ENCODE results near the gene GIPC3.
A peak's percentile ranks its signal among the peaks of the same experiment; 100 is the strongest.

The GIPC3 gene

DNA sequence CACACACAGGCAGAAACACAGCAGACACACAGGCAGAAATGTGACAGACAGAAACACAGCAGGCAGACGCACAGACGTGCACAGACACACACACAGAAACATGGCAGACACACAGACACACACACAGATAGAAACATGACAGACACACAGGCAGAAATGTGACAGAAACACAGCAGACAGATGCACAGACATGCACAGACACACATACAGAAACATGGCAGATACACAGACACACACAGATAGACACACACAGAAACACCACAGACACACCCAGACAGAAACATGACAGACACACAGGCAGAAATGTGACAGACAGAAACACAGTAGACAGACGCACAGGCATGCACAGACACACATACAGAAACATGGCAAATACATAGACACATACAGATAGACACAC lies 20.1 kb downstream of the GIPC3 start:
- DNase-seq: no peak

DNA sequence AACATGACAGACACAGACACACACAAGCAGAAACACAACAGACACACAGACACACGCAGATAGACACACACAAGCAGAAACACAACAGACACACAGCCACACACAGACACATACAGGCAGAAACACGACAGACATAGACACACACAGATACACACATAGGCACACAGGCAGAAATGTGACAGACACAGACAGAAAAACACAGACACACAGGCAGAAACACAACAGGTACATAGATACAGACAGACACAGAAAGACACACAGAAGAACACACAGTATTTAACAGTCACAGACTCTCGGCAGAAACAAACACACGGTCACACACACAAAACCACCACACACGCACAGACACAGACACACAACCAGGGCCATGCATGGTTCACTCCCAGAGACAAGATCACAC lies 20.5 kb downstream of the GIPC3 start:
- no peak for DNase-seq

DNA sequence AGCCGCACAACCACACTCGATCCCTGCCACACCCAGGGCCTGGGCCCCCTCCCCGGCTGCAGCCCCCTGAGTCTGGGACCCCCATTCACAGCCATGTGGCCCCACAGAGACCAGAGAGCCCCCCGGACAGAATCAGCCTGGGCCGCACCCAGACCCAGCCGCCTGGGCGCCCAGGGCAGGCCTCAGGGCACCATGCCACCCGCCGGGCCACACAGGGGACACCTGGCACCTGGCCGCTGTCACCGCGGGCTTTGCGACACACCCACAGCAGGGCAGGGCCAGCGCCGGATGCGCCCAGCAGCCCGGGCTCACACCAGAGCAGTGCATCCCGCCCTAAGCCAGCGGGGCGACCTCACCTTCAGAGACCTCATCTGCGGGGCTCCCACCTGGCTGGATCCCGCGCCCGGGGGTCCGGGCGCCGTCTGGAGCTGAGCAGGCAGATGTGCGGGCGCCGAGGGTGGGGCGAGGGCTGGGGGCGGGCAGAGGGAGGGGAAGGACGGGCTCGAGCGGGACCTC lies 21.0 kb downstream of the GIPC3 start:
- DNase-seq: no peak

DNA sequence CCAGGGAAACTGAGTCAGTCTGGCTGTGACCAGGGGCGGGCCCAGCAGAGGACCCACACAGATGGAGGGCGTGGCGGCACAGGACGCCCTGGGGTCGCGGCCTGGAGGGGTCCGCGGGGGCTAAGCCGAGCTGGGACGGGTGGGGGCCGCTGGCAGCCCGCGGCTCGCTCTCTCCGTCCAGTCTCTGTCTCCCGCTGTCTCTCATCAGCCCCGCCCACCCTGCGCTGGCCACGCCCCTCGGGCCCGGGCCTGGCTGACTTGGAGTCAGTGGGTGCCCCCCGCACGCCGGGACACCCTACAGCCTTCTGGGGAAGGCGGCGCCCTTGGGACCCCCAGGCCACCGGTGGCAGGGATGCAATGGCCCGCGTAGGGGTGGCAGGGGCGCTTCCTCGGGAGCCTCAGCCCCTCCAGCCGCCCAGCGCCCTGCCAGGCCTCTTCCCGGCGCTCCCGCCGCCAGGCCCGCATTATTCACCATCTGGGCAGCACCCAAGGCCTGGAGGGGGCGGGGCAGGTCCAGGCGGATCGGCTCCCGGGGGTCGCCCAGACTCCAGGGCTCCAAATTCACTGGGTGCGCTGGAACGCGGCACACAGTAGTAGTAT lies 21.5 kb downstream of the GIPC3 start, which contains the start of gene TBXA2R:
TBXA2R (minus strand) TSS at position 186 of the 600 bp plus-strand sequence. CDS start 6,241 bp downstream, outside the sequence.
- peak; percentile 50 for DNase-seq

DNA sequence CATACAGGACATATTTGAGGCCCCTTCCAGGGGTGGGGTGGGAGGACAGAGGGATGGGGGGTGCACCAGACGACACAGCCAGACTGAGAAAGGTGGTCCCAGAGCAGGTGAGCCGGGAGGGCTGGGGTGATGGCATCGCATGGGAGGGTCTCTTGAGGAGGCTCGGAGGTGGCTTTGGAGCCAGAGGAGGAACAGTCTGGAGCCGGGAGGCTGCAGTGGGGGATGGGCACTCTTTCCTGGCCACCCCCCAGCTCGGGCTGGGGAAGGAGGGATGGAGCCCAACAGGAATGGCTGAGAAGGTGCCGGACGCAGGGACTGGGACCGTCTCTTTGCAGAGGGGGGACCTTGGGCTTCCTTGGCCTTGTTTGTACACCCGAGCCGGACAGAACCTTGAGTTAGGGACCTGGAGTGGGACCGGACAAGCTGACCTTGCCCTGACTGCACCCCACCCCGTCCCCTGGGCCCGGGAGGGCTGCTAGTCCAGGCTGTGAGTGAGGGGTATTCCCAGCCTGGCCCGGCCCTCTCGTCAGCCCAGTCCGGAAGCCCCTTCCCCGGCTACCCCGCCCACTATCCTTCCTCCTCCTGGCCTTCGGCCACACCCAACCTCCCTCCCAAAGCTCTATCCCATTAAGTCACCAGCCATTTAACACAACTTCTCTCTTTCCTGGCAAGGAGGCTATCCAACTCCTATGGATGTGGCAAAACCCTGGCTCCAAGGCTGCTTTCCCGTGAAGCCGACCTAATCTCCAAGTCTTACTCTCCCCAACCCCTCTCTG lies 22.2 kb downstream of the GIPC3 start:
- no peak for DNase-seq

DNA sequence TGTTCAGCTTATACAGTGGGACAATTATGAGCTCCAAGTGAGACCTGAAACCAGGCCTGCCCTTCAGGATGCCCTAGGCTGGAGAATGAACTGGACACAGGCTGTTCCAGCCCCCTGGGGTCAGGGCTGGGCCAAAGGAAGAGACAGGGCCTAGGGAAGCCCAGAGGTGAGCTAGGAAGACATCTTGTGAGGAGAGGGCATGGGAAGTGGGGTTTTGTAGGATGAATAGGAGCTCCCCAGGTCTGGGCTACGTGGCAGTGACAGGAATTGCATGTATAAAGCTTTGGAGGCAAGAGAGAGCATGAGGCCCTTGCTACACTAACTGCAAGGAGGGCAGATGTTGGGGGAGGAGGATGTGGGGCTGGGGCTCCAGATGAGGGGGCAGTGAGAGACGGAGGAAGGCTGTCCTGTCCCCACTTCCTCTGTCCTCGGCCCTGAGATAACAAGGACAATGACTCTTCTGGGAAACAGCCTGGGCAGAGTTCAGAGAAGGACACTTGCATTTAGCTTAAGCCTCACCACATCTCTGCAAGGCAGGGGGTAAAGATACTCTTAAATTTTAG lies 22.9 kb downstream of the GIPC3 start:
- DNase-seq: no peak

DNA sequence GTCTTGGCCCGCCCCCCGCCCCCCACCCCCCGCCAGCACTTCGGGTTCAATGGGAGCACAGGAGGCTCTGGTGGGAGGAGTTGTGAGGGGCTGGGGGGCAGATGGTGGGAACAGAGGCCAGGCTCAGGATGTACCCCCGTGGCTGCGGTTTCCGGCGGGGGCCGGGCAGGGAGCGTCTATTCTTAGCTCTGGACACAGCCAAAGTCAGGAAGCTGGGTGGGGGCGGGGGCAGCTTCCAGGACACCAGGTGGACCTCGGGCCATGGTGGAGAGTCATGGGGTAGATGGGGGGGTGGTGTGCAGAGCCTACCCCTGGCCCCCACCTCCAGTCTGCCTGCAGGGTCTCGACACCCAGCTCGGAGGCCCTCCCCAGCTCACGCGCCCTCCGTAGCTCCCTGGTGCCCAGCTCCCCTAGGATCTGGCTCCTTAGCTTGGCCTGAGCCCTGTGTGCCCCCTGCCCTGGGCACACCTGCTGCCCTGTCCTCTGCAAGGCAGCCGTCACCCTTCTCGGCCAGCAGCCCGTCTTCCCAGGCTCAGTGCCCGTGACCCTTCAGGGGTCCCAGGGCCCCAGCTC lies 23.6 kb downstream of the GIPC3 start:
- DNase-seq: no peak

DNA sequence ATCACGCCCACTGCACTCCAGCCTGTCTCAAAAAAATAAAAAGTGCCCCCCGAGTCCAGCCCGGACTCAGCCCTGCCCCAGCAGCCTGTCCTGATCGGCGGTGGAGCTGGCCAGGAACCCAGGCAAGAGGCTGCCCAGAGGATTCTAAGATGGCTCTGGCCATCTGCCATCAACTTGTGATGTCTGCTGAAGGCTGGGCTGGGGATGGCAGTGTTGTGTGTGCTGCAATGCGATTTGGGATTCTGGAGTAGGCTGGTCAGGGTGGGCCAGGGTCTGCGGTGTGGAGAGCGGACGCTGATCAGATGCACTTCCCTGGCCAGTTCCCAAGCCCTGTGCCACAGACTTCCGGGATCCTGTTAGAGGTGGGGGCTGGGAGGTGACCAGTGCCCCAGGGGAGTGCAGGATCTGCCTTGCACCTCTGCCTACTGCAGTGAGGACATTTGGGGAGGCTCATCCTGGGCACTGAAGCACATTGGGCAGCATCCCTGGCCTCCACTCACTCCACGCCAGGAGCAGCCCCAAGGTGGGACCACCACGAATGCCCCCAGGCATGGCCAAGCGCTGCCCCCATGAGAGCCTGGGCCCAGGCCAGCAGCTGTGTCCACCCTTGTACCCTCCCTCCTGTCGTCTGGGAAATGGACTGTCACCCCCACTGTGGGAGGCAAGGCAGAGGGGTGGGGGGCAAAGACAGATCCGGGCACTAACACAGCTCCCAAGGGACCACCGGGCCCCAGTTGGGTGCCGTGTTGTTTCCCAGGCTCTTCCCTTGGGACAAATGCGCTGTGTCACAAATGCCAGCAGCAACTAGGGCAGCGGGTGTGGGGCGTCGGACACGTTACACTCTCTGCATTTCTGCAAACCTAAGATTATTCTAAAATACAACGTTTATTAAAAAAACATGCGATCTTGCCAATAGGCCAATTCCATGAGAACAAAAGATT lies 24.8 kb downstream of the GIPC3 start:
- DNase-seq: no peak

DNA sequence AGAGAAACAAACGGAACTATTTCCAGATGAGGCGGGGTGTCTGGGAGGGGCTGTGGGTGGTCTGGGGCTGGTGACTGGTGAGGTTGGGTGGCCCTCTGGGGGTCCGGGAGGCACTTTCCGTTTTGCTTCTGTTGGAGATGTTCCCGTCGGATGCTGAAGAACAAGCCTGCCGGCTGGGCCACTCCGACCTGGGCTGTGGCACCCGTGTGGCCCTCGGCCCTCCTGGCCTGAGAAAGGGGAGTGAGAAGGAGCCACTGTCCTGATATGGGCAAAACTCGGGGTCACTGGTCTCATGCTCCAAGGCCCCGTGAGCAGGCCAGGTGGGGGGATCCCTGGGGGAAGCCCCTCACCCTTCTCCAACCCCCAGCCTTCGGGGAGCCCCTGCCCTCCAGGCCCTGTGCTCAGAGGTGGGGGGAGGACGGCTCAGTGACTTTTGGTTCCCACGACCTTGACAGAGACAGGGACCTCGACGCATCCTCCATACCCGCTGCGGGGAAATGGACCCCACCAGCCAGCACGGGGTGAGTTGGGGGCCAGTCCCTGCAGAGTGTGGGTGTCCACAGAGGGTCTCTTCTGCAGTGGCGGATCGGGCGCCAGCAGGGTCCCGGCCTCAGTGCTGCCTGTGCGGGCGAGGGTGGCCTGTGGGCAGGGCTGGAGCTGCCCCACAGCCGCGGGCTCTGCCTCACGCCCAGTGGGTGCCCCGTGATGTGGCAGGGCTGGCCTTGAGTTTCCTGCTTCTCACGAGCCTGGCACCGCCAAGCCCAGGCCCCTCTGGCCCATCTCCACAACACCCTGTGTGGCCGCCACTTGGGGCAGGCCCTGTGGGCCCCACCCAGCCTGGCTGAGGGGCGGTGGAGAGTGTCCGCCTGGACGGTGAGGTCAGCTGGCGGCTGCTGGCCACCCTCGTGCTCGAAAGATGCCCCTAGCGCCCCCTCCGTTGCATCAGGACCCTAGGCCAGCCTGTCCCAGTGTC lies 25.8 kb downstream of the GIPC3 start:
- no peak for DNase-seq

DNA sequence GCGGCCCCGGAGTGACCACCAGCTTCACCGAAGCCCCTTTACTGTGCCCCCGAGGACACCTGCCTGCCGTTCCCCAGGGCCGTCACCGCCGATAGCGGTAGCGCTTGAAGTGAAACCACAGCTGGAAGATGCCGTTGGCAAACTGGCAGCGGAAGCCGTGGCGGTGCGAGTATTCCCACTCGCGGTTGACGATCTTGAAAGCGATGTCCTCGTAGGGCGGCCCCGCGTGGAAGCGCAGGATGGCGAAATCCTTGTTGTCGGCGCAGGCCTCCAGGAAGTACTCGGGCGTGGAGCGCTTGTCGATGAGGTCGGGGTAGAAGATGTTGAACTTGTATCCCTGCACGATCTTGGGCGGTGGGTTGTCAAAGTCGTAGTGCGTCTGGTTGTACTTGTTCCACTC lies 26.6 kb downstream of the GIPC3 start:
- DNase-seq: no peak

DNA sequence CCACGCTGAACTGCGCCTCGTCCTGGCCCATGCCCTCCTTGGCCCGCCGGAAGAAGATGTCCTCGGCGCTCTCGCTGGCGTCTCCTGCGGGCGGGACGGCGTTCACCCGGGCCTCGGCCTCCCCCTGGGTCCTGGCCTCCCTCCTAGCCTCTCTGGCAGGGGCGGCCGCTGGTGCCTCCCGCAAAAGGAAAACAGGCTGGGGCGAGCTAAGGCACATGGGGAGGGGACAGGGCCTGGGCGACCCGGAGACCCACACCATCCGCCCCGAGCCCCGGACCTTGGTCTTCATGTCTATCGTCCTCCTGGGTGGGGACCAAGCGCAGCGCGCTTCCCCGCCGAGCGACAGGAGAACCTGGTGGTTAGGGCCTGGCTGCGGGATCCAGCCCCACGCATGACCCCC lies 27.1 kb downstream of the GIPC3 start:
- DNase-seq: no peak

DNA sequence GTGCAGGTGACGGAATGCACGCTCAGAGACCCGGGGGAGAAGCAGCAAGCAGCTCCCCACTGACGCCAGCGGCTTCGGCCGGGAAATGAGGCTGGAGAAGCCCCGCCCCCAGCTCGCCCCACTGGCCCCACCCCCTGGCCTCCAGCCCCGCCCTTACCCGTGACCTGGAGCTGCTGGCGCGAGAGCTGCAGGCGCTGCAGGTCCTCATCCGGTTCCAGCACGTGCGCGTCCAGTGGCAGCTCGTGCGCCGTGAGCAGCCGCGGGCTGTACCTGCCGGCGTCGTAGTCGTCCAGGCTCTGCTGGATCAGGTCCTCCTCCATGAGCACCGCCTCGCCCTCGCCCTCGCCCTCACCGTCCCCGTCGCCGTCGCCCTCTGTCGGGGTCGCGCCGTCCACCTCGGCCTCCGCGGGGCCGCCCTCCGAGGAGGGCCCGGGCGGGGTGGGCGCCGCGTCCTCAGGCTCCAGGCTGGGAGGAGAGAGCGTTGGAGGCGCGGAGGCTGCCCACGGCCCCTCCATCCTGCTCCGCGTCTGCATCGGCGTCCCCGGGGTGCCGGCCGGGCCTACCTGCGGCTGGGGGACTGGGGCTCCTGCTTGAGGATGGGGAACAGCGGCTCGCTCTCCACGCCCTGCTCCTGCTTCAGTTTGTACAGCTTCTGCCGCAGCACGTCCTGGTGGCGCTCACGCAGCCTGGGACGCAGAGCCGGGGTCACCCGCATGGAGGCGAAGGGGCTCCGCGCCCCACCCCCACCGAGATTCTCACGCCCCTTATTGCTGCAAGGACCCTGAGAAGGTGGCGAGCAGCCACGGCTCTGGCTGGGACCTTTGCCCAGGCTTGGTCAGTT lies 27.8 kb downstream of the GIPC3 start:
- no peak for DNase-seq

DNA sequence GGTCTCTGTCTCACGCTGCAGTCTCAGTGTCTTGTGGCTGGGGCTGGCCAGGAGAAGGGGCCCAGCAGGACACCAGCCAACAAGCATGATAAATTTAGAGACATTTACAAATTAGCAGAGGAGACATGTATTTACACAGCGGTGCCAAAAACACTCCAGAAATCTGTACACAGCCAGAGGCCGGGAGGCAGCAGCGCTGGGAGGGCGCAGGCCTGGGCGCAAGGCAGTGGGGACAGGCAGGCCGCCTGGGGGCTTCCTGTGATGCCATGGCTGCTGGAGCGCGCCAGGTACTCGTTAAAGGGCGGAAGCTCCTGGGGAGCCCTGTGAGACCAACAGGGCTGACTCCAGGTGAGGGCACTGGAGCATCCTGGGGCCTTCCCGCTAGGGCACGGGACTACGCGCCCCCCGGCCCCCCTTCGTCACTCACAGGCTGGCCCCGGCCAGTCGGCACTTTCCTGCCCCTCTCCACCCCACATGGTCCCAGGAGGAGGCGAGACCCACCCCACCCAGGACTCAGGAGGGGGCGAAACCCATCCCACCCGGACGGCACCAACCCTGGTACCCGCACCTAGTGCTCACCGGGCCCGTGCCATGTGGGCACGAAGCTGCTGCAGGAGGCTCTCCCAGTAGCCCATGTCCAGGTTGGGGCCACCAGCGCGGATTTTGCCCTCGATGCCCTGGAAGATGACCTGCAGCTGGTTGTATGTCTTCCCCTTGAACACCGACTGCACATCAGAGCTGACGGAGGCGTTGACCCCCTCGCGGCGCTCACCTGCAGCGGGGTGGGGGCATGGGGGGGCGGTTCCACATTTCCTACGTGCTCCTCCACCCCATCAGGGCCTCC lies 28.8 kb downstream of the GIPC3 start:
- DNase-seq: no peak

DNA sequence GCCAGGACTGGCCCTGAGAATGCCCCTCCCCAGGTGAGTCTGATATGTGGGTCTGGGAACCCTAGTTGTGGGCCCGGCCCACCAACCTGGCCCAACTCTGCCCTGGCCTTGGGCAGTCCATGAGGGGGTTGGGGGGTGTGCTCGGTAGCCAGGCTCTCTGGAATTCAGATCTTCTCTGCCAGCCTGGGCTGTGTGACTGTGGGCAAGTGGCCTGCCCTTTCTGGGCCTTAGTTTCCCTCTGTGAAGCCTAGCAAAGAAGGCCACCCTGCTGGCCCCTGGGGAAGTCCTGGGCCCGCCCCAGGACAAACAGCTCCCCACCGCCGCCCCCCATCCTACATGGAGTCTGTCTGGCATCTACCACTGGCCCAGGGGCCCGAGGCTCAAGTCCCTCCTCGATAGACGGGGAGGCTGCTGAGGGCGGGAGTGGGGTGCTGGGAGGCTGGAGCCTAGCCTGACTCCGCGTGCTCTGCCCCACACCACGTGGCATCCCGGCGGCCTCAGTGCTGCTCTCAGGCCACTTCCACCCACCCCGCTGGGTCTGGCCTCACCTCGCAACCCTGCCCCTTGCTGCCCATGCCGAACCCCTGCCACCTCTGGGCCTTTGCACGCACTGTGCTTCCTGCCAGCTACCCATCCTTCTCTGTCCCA lies 29.7 kb downstream of the GIPC3 start:
- no peak for DNase-seq

DNA sequence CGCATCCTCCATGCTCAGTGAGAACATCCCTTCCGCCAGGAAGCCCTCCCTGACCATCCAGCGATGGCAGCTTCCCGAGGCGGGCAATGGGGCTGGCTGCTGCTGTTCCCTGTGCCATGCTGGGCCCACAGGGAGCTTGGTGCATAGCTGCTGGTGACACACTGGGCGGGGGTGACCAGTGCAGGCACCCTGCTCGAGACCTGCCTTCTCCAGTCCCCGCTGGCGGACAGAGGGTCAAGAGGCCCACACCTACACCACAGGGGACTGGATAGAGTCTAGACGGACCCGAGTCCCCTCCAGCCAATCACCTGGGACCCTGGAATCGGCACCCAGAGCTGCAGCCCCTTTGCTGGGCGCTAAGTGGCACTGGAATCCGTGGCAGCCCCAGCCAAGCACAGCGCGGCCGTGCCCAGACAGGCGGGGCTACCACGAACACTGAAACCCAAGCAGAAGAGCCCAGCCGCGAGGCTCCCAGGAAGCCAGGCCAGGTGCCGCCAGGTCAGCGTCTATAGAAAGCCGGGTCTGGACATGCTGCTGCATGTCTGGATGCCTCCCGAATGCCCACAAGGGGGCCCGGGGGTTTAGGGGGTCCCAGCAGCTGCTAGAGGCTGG lies 30.4 kb downstream of the GIPC3 start:
- no peak for DNase-seq

DNA sequence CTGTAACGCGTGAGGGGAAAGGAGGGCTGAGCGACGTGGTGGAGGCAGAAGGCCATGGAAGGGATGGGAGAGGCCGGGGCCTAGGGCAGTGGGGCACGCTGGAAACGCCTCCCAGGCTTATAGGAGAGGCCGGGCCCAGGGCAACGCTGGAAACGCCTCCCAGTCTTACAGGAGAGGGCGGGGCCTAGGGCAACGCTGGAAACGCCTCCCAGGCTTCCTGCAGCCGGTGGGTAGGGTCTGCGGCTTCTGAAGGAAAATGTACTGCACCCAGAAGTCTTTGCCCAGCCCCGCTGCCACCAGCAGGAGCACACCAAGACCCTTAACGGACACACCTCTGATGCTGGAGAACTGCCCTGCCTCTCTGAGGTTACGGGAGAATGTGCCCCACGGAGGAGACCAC lies 32.2 kb downstream of the GIPC3 start:
- no peak for DNase-seq

DNA sequence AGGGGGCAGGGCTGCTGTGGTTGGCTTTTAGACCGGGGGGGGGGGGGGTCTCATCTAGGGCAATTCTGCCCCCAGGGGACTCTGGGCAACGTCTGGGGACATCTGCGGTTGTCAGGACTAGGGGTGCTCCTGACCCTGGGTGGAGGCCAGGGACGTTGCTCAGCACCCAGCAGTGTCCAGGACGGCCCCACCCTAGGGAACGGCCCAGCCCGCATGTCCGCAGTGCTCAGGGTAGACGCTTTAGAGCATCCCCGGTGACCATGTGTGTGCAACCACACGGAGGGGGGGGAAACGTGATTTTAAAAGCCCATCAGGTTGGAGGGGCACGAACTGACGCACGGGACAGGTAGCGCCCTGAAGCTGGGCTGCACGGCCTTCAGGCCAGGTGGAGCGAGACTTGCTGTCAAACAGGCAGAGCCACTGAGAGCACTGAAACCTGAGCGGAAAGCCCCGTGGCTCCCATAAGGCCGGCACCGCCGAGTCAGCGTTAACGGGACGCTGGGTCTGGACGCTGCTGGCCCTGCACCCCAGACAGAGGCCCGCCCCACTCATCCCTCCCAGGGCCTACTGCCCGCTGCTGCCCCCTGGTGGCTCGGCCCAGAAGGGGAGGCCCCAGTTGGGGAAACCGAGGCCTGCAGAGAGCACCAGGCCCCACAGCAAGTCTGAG lies 33.0 kb downstream of the GIPC3 start:
- DNase-seq: peak; percentile 38
